ENCODE measurements around the gene ARHGEF37. TPM values are rescaled to one million over a fixed set of nuclear protein-coding genes. Genes with fewer than 3 reads are reported as not detected.

The ARHGEF37 gene
- total and polyA plus RNA-seq, 2 of the 8 experiments (the other 6 are each of a cell fraction or from before 2014, with no cell fraction given): 0.21 to 0.48 TPM

DNA sequence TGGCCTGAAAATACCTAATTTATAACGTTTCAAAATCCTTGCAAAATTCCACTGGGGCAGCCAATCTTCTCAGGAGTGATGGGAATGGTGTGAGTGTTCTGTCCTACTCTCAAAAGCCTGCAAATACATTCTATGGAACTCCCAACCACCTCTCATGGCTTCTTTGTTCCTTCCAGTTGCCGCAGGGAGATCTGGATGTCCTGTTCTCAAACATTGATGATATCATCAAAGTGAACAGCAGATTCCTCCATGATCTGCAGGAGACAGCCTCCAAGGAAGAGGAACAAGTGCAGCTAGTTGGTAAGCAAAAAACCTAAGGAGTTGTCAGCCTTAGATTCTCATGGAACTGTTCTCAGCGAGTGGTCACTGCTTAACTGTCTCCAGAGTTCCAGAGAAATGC lies 19.6 kb downstream of the ARHGEF37 start:
- H3K18ac ChIP-seq (ENCODE audit: extremely low read depth, low read length): no peak overlapping the region
- H3K27ac ChIP-seq (ENCODE audit: low read depth, low read length): no peak overlapping the region
- H2AK5ac ChIP-seq (ENCODE audit: low read depth, low read length): no peak overlapping the region
- no peak overlapping the region for H2BK20ac ChIP-seq (ENCODE audit: low read length)
- H2BK5ac ChIP-seq (ENCODE audit: low read depth, low read length): no peak overlapping the region
- no peak overlapping the region for H3K4me2 ChIP-seq (ENCODE audit: insufficient read depth in 1 of 2, low read depth in 2 of 2, low read length in 2 of 2)
- FAIRE-seq (no peak), DNase-seq (ENCODE audit: low read depth in 1 of 2, low spot score in 2 of 2) (no peak)
- H4K91ac ChIP-seq (replicated peaks; ENCODE audit: insufficient read length, low read length): no peak overlapping the region
- no peak overlapping the region for H2BK12ac ChIP-seq (ENCODE audit: low read depth, low read length)
- H3K79me1 ChIP-seq (ENCODE audit: low read depth, low read length): no peaks in the 10 kb centered on the region
- H3K4ac ChIP-seq (replicated peaks; ENCODE audit: insufficient read length, low read depth, low read length): no peak overlapping the region
- H3K9me3 ChIP-seq (ENCODE audit: insufficient read depth in 2 of 2, low read depth in 1 of 2, low read length in 1 of 2): no peaks in the 10 kb centered on the region
- no peak overlapping the region for H4K5ac ChIP-seq (ENCODE audit: insufficient read length, low read depth, low read length)
- CTCF ChIA-PET (ENCODE audit: partially characterized antibody): interaction anchor here (0.6 to 2.7 kb wide), 11 partner anchors 9 to 691 kb away, joined by 3 to 19 read pairs (median 4); partner anchors contain the start of gene ABLIM3
- POLR2A ChIA-PET (ENCODE audit: partially characterized antibody): no interaction called here
- H3K27me3 ChIP-seq (replicated peaks in 1 of 4; ENCODE audit: control insufficient read depth in 3 of 4, extremely low read depth in 1 of 4, insufficient read depth in 3 of 4, low read length in 3 of 4): no peaks in the 10 kb centered on the region
- no peak overlapping the region for H2BK120ac ChIP-seq (replicated peaks; ENCODE audit: low read depth, low read length)
- H3K23ac ChIP-seq (ENCODE audit: insufficient read length): no peak overlapping the region
- H3K4me1 ChIP-seq (replicated peaks in 1 of 4; ENCODE audit: control insufficient read depth in 3 of 4, insufficient read depth in 4 of 4, low read length in 3 of 4): peaks cover 0 to 3% (median 0%) of the 10 kb centered on the region in 4 experiments; a peak in 2 of 7 replicates
- WGBS, 2 experiments (ENCODE audit: extremely low coverage in 1 of 2, insufficient coverage in 1 of 2, insufficient read length in 1 of 2, insufficient replicate concordance in 2 of 2, low coverage in 1 of 2, low lambda C conversion rate in 2 of 2, missing lambda C conversion rate in 1 of 2): 91% methylated on average over 3 of the region's 3 CpGs; no CpG with 5 or more reads in 1 of the 2 experiments
- no peak overlapping the region for H2AFZ ChIP-seq (ENCODE audit: low read length)
- H3K79me2 ChIP-seq (ENCODE audit: control insufficient read depth in 1 of 2, insufficient read depth in 2 of 2, low read length in 2 of 2): no peaks in the 10 kb centered on the region
- H3K23me2 ChIP-seq (ENCODE audit: low read depth, low read length): no peaks in the 10 kb centered on the region; the same call in 1 of the 2 replicates
- H3K9ac ChIP-seq (replicated peaks in 1 of 4; ENCODE audit: extremely low read depth in 1 of 4, low read depth in 3 of 4, low read length in 3 of 4): no peak overlapping the region
- no peak overlapping the region for H3K4me3 ChIP-seq (ENCODE audit: extremely low read depth in 1 of 4, insufficient read depth in 2 of 4, low read depth in 3 of 4, low read length in 4 of 4)
- H3K56ac ChIP-seq (replicated peaks; ENCODE audit: insufficient read length, low read depth, low read length): no peak overlapping the region
- no peak overlapping the region for H2BK15ac ChIP-seq (ENCODE audit: low read length)
- no peaks in the 10 kb centered on the region for H3K36me3 ChIP-seq (ENCODE audit: control insufficient read depth in 2 of 4, insufficient read depth in 4 of 4, low read length in 3 of 4)
- H4K20me1 ChIP-seq (replicated peaks in 1 of 2; ENCODE audit: control insufficient read depth in 1 of 2, insufficient read depth in 2 of 2, low read length in 2 of 2): no peaks in the 10 kb centered on the region
- H3K14ac ChIP-seq (ENCODE audit: insufficient read length): no peak overlapping the region
- H4K8ac ChIP-seq (ENCODE audit: extremely low read depth, insufficient read depth, low read length): no peak overlapping the region
- TF ChIP-seq SRF (IDR thresholded peaks at IDR 0.05; ENCODE audit: low read depth, low read length) (no peak), RNF2 (IDR thresholded peaks at IDR 0.05; ENCODE audit: borderline replicate concordance, low read depth, low read length, missing control alignments, poor library complexity, severe bottlenecking) (no peak), ZNF274 (IDR thresholded peaks at IDR 0.05; ENCODE audit: borderline replicate concordance, extremely low read depth, low read length) (no peak), POLR2AphosphoS5 (IDR thresholded peaks at IDR 0.05; ENCODE audit: low read depth, low read length) (no peak), CTBP2 (IDR thresholded peaks at IDR 0.05; ENCODE audit: borderline replicate concordance, insufficient read depth, insufficient read length, low read length) (no peak), SP2 (IDR thresholded peaks at IDR 0.05; ENCODE audit: low read length) (no peak), RXRA (IDR thresholded peaks at IDR 0.05; ENCODE audit: insufficient read depth, low read depth, low read length) (no peak), SIN3A (conservative IDR thresholded peaks at IDR 0.05 in 1 of 2, IDR thresholded peaks at IDR 0.05 in 1 of 2; ENCODE audit: low read depth in 1 of 2, low read length in 2 of 2) (no peak), POU5F1 (IDR thresholded peaks at IDR 0.05; ENCODE audit: low read depth, low read length) (no peak)
- TF ChIP-seq, protein P1, sequence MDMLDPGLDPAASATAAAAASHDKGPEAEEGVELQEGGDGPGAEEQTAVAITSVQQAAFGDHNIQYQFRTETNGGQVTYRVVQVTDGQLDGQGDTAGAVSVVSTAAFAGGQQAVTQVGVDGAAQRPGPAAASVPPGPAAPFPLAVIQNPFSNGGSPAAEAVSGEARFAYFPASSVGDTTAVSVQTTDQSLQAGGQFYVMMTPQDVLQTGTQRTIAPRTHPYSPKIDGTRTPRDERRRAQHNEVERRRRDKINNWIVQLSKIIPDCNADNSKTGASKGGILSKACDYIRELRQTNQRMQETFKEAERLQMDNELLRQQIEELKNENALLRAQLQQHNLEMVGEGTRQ (IDR thresholded peaks at IDR 0.05; ENCODE audit: low read length): no peak
- TF ChIP-seq, protein P2, sequence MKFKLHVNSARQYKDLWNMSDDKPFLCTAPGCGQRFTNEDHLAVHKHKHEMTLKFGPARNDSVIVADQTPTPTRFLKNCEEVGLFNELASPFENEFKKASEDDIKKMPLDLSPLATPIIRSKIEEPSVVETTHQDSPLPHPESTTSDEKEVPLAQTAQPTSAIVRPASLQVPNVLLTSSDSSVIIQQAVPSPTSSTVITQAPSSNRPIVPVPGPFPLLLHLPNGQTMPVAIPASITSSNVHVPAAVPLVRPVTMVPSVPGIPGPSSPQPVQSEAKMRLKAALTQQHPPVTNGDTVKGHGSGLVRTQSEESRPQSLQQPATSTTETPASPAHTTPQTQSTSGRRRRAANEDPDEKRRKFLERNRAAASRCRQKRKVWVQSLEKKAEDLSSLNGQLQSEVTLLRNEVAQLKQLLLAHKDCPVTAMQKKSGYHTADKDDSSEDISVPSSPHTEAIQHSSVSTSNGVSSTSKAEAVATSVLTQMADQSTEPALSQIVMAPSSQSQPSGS (IDR thresholded peaks at IDR 0.05; ENCODE audit: low read length): no peak
